SU-DHL-6 (cell line): ENCODE data around the gene MAP3K12.

ENCODE experiments used
- H2AFZ ChIP-seq: fragments of 200-600 bp; sonication (generic); 2 replicates; pipeline ENCODE4 v1.6.1; 2014; ENCODE audit warnings: low read depth, mild to moderate bottlenecking, moderate library complexity, mixed read lengths, antibody characterized with exemption, low read length; ENCODE audit not compliant: severe bottlenecking
- H3F3A ChIP-seq: fragments of 200-600 bp; shearing (Covaris generic); 2 replicates; pipeline ENCODE4 v1.6.0; 2016; ENCODE audit warnings: antibody characterized with exemption, mild to moderate bottlenecking; ENCODE audit not compliant: insufficient read depth
- H3K27ac ChIP-seq: fragments of 200-600 bp; sonication (generic); 2 replicates; pipeline ENCODE4 v1.5.1; 2016; ENCODE audit warnings: low read depth, mild to moderate bottlenecking, low read length, moderate library complexity, mixed read lengths
- H3K27me3 ChIP-seq: fragments of 200-600 bp; sonication (generic), shearing (Covaris generic); 2 replicates; pipeline ENCODE4 v1.6.0; 2014; ENCODE audit warnings: mild to moderate bottlenecking, low read length
- H3K36me3 ChIP-seq: fragments of 200-600 bp; sonication (generic); 2 replicates; pipeline ENCODE4 v1.6.1; 2014; ENCODE audit warnings: mild to moderate bottlenecking, low read length, mixed read lengths
- H3K4me2 ChIP-seq: fragments of 300-600, 200-600 bp; shearing (Covaris generic), sonication (generic); 2 replicates; pipeline ENCODE4 v1.6.0; 2014; ENCODE audit warnings: low read length, low read depth, mild to moderate bottlenecking; ENCODE audit not compliant: poor library complexity, severe bottlenecking
- H3K4me3 ChIP-seq: fragments of 200-600 bp; sonication (generic); 2 replicates; pipeline ENCODE4 v1.5.1; 2014; ENCODE audit warnings: antibody characterized with exemption, low read length, mild to moderate bottlenecking, mixed read lengths; ENCODE audit not compliant: insufficient read depth, poor library complexity, severe bottlenecking
- H3K79me2 ChIP-seq: fragments of 200-600 bp; sonication (generic); 2 replicates; pipeline ENCODE4 v1.6.1; 2014; ENCODE audit warnings: mild to moderate bottlenecking, low read length, moderate library complexity; ENCODE audit not compliant: insufficient read depth
- H3K9ac ChIP-seq: fragments of 200-600 bp; sonication (generic); 2 replicates; pipeline ENCODE4 v1.7.0; 2014; ENCODE audit warnings: mild to moderate bottlenecking, low read length
- H3K9me2 ChIP-seq: fragments of 200-600 bp; sonication (generic); replicated peaks from 2 replicates; pipeline ENCODE4 v1.6.1; 2014; ENCODE audit warnings: low read length; ENCODE audit not compliant: insufficient read depth
- H3K9me3 ChIP-seq: fragments of 200-600 bp; sonication (generic); 2 replicates; pipeline ENCODE4 v1.6.1; 2014; ENCODE audit warnings: low read length, mixed read lengths; ENCODE audit not compliant: insufficient read depth
- H4K20me1 ChIP-seq: fragments of 200-600 bp; sonication (generic); 2 replicates; pipeline ENCODE4 v1.6.1; 2014; ENCODE audit warnings: low read depth, mild to moderate bottlenecking, antibody characterized with exemption, low read length, moderate library complexity, mixed read lengths
- EZH2phosphoT487 ChIP-seq: fragments of 200-600 bp; sonication (generic), shearing (Covaris generic); conservative IDR thresholded peaks from 2 replicates; pipeline ENCODE4 v1.6.1; 2018; ENCODE audit warnings: mild to moderate bottlenecking, antibody characterized with exemption, low read length, moderate library complexity, mixed read lengths
- TF ChIP-seq, protein P1 (sequence below): fragments of 200-600 bp; sonication (generic); IDR thresholded peaks from one replicate; pipeline ENCODE4 v1.5.1; 2017; ENCODE audit warnings: antibody characterized with exemption, mild to moderate bottlenecking, low read length, moderate library complexity; ENCODE audit not compliant: insufficient read depth, poor library complexity, severe bottlenecking

Gene MAP3K12

DNA sequence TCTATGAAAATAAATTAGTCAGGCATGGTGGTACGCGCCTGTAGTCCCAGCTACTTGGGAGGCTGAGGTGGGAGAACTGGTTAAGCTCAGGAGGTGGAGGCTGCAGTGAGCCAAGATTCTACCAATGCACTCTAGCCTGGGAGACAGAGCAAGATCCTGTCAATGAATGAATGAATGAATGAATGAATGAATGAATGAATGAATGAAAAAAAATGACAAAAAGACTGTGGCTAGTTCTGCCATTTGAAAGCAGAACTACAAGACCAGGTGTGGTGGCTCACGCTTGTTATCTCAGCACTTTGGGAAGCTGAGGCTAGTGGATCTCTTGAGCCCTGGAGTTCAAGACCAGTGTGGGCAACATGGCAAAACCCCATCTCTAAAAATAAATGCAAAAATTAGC is 40.3 kb upstream of the MAP3K12 start:
- Histone ChIP-seq H3F3A (0 out of 2 replicates have a peak, but pooled peaks cover 4% of the 10 kb centered on the region), H4K20me1 (no peaks in the 10 kb centered on the region), H3K9ac (no peak overlapping the region), H3K4me2 (no peak overlapping the region), H3K36me3 (peaks cover 11% of the 10 kb centered on the region; the same call in 1 of the 2 replicates), H3K9me3 (no peaks in the 10 kb centered on the region), H2AFZ (no peak overlapping the region), H3K4me3 (no peak overlapping the region), H3K27ac (no peak overlapping the region), H3K27me3 (no peaks in the 10 kb centered on the region), H3K9me2 (no peaks in the 10 kb centered on the region), H3K79me2 (no peaks in the 10 kb centered on the region)
- TF ChIP-seq EZH2phosphoT487 = no peak
- TF ChIP-seq, protein P1, sequence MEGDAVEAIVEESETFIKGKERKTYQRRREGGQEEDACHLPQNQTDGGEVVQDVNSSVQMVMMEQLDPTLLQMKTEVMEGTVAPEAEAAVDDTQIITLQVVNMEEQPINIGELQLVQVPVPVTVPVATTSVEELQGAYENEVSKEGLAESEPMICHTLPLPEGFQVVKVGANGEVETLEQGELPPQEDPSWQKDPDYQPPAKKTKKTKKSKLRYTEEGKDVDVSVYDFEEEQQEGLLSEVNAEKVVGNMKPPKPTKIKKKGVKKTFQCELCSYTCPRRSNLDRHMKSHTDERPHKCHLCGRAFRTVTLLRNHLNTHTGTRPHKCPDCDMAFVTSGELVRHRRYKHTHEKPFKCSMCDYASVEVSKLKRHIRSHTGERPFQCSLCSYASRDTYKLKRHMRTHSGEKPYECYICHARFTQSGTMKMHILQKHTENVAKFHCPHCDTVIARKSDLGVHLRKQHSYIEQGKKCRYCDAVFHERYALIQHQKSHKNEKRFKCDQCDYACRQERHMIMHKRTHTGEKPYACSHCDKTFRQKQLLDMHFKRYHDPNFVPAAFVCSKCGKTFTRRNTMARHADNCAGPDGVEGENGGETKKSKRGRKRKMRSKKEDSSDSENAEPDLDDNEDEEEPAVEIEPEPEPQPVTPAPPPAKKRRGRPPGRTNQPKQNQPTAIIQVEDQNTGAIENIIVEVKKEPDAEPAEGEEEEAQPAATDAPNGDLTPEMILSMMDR = no peak

DNA sequence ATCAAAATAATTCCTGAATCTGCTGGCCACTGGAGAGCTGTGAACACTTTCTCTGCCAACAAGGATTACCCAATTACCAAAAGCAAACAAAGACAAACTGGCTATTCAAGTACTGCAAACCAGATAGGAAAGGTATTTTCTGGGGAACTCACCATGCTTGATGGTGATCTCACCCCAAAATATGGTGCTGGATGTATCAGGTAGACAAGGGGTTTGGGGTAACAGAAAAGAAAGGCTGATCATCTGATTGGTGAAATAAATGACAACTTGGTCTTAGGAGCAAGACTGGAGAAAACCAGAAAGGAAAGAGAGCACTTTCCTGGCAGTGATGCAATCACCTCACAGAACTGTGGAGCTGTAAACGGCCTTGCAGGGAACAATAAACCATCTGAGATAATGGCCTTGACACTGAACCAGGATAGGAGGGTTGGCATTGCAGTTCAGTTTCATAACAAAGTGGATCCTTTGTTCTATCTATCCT is 39.0 kb upstream of the MAP3K12 start:
- H3K9me3 ChIP-seq = no peaks in the 10 kb centered on the region
- H3K27me3 ChIP-seq = no peaks in the 10 kb centered on the region
- H2AFZ ChIP-seq = no peak overlapping the region
- H4K20me1 ChIP-seq = no peaks in the 10 kb centered on the region
- H3F3A ChIP-seq = no peaks in the 10 kb centered on the region
- H3K9ac ChIP-seq = no peak overlapping the region
- TF ChIP-seq, protein P1 = no peak
- no peak for TF ChIP-seq EZH2phosphoT487
- H3K4me2 ChIP-seq = no peak overlapping the region
- no peaks in the 10 kb centered on the region for H3K79me2 ChIP-seq
- H3K4me3 ChIP-seq = no peak overlapping the region
- H3K27ac ChIP-seq = no peak overlapping the region
- H3K9me2 ChIP-seq = no peaks in the 10 kb centered on the region
- H3K36me3 ChIP-seq = peaks cover 11% of the 10 kb centered on the region; the same call in 1 of the 2 replicates

DNA sequence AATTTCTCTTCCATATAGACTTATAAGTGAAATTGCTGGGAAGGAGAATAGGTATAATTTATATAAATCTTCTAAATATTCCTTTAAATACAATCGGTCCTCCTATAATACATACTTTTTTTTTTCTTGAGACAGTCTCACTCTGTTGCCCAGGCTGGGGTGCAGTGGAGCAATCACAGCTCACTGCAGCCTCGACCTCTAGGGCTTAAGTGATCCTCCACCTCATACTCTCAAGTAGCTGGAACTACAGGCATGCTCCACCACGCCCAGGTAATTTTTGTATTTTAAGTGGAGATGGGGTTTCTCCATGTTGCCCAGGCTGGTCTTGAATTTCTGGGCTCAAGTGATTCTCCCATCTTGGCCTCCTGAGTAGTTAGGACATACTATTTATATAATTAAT is 37.7 kb upstream of the MAP3K12 start:
- H3K27me3 ChIP-seq = no peaks in the 10 kb centered on the region
- no peak overlapping the region for H3K4me2 ChIP-seq
- H4K20me1 ChIP-seq = no peaks in the 10 kb centered on the region
- no peaks in the 10 kb centered on the region for H3F3A ChIP-seq
- H3K27ac ChIP-seq = no peak overlapping the region
- no peaks in the 10 kb centered on the region for H3K79me2 ChIP-seq
- peaks cover 6% of the 10 kb centered on the region; the same call in 1 of the 2 replicates for H3K36me3 ChIP-seq
- H3K4me3 ChIP-seq = no peak overlapping the region
- H3K9ac ChIP-seq = no peak overlapping the region
- no peaks in the 10 kb centered on the region for H3K9me2 ChIP-seq
- no peaks in the 10 kb centered on the region for H3K9me3 ChIP-seq
- TF ChIP-seq, protein P1 = no peak
- TF ChIP-seq EZH2phosphoT487 = no peak
- no peak overlapping the region for H2AFZ ChIP-seq
